HL-60/S4 (cell line): ENCODE data around the gene CDK11B.
"Not testable (repeated sequence)": the region's sequence is repeated elsewhere in the genome, so short reads cannot be mapped to it uniquely, and the experiment has no call there.

ENCODE experiments used
- in situ Hi-C: fragments of 300-500 bp; cut with MboI; formaldehyde crosslinking; loops from 2 replicates; pipeline ENCODE4 v1.14.3; 2022; ENCODE audit warnings: low sequenced_read_pairs

The CDK11B gene

DNA sequence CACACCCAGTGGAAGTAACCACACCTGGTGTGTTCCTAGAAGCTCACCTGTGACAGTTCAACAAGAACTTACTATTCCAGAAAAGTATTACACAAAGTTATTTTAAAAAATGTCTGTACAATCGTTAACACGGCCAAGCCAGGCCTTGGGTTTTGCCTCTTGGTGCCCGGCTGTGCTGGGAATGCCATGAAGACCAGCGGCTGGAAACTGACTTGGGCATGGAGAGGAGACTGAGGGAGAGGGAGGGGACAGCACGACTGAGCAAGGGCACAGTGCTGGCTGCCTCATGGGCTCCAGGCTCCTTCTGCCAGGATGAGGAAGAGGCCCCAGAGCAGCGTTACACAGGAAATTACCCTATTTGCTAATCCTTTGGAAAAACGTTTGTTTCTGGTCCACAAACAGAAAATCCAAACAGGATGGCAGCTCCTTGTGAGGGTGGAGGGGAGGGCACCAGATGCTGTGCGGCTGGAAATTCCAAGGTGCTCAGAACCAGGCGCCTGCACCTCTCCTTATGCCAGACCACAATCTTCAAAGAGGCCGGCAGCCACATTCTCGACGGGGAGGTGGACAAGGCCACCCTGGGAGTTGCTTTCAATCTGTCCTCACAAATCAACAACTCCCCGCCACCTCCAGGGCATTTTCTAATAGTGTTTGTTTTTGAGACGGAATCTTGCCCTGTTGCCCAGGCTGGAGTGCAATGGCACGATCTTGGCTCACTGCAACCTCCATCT is 4.2 kb upstream of the CDK11B start:
- in situ Hi-C loops: not testable (repeated sequence)

DNA sequence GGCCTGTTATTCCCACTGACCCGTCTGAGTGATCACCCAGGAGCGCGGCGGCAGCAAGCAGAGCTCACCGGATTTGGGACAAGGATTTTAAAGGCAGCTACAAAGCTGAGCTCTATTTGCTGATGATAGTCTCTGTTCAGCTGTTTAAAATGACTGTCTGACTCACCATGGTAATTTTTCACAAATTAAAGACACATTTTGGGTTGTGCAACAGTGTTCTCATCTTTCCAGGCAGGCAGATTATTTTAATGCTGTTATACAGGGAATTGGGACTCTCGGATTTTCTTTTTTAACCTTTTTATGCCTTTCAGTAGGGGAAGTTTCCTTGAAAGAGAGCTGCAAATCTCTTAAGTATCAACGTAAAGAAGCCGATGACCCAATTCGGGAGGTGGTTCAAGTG is 3.6 kb upstream of the CDK11B start:
- in situ Hi-C loops: not testable (repeated sequence)

DNA sequence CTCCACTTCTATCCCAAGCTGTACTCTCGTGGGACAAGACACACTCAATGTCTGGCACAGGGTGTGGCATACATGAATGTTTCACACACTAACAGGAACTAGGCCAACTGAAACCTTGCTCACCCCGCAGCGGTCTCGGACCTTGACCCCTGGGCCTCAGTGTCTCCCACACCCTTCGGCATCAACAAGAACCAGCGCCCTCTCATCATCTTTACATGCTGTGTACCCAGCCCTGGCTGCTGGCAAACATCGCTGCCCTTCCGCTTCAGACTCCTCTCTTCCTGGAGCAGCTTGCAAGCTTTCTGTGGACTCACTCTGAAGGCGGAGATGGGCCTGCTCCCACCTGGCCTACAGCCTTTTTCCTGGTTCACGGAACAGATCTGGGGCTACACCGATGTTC is 10.5 kb downstream of the CDK11B start:
- in situ Hi-C loops: not testable (repeated sequence)

DNA sequence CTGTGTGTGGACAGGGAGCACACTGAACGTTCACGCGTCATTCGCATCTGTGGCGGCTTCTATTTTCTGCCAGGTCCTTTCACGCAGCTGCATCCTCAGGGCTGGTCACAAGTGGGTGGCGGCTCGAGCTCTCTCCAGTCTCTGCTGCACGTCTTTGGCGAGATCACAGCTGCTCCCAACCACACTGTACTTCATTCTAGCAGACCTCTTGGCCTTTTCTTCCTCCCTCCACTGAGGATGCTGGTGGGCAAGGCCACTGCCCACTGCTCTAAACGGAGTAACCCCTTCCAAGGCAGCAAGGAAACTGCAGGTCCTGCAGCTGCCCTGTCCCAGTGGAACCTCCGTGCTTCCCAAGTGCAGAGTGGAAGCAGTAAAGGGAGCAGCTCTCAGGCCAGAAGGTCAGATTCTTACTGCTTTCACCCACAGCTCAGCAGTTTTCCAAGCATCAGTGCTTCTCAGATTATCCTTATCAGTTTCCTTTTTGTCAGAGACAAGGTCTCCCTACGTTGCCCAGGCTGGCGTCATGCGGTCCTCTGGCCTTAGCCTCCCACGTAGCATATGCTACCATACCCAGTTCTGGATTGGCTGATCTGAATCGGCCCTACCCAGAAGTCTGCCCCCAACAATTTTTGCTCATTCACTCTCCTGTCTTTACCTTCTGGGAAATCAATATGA is 11.1 kb downstream of the CDK11B start:
- in situ Hi-C loops: not testable (repeated sequence)

DNA sequence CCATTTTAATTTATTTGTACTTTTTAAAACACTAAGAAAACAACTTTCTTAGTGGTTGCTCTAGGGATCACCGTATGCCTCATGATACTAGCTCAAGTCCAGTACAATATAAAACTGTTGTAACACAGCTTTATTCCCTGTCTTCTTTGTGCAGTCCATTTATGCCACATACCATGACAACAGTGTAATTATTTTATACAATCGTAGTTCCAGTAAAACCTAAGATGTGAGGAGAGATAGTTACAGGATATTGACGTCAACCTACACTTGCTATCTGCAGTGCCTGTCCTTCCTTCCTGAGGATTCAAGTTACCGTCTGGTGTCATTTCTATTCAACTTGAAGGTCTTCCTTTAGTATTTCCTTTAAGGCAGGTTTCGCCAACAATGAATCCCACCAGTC is 12.5 kb downstream of the CDK11B start:
- in situ Hi-C loops: not testable (repeated sequence)

DNA sequence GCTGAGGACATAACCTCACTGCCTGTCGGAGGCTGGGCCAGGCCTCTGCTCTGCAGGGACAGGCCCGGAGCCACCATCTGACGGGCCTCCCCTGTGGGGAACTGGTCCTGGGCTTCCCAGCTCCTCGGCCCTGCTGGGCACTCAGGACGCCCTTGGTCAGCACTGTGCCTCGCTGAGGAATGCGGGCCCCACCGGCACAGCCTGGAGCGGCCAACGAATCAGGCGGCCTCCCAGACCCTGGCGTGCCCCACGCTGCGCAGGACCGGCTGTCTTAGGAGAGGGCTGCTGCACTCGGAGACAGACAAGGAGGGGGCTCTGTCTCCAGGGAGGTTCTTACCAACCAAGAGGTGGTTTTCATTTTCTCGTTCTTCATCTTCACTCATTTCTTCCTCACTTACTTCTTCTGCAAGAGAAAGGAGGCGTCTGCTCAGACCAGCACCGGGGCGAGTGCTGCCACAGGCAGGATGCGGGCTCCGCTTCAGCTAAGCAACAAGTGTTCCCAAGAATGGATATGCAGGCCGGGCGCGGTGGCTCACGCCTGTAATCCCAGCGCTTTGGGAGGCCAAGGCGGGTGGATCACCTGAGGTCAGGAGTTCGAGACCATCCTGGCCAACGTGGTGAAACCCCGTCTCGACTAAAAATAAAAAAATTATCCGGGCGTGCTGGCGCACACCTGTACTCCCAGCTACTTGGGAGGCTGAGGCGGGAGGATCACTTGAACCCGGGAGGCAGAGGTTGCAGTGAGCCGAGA is 17.9 kb downstream of the CDK11B start:
- in situ Hi-C loops: not testable (repeated sequence)

DNA sequence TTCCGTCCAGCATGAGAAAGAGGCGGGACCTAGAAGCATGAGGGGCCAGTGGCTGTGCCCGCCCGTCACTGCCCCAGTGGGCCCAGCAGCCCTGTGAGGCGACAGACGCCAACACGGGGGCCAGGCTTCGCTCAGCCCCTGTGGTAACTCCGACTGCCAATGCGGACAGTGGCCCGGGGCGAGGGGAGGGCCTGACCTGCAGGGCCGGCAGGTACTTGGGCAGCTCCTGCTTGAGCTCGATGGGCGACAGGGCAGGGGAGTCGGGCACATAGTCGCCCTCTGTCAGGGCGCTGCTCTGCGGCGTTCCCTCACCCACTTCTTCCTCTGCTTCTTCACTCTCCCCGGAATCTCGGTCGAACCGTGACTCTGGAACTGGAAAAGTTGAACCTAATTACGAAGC is 18.7 kb downstream of the CDK11B start:
- in situ Hi-C loops: not testable (repeated sequence)

DNA sequence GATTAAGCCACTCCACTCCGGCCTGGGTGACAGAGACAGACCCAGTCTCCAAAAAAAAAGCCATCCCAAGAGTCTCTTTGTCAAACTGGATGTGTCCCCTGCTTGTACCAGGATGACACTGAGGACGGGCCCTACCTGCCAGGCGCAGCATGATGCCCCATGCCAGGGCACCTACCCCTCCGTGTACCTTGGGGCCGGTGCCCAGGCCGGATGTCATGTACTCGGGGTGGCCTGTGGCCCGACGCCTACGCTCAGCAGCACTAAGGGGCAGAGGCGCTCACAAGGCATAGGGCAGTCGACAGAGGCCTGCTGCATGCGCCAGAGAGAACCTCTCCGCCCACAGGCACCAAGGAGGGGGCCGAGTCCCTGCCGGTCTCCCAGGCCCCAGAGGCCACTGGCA is 19.4 kb downstream of the CDK11B start:
- in situ Hi-C loops: not testable (repeated sequence)

DNA sequence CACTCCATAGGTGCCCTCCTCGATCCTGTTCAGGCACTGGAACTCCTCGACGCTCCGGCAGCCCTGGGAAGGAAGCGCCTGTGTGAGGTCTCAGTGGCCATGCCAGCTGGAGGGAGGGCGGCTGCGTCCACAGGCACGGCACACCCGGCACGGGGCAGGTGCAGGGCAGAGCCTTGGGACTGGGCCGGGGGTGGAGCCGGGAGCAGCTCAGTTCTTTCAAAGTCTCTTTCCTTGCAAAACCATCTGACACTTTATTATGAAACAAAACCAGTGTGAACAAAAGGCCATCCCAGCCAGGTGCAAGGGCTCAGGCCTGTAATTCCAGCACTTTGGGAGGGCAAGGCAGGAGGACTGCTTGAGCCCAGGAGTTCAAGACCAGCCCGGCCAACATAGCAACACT is 20.3 kb downstream of the CDK11B start:
- in situ Hi-C loops: not testable (repeated sequence)

DNA sequence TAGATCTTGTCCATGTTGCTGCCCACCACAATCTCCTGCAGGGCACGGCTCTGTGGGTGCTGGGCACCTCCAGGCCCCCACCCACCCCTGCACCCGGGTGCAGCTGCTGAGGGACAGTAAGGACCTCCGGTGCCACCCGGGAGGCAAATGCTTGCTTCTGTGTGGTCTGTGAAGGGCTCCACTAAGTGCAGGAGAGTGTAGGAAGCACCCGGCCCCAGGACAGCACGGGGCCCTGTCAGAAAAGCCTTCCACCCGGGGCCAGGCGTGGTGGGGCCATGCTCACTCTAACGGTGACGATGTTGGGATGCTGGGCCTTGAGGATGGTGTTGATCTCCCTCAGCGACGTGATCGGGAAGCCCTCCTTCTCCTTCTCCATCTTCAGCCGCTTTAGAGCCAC is 21.3 kb downstream of the CDK11B start:
- in situ Hi-C loops: not testable (repeated sequence)

DNA sequence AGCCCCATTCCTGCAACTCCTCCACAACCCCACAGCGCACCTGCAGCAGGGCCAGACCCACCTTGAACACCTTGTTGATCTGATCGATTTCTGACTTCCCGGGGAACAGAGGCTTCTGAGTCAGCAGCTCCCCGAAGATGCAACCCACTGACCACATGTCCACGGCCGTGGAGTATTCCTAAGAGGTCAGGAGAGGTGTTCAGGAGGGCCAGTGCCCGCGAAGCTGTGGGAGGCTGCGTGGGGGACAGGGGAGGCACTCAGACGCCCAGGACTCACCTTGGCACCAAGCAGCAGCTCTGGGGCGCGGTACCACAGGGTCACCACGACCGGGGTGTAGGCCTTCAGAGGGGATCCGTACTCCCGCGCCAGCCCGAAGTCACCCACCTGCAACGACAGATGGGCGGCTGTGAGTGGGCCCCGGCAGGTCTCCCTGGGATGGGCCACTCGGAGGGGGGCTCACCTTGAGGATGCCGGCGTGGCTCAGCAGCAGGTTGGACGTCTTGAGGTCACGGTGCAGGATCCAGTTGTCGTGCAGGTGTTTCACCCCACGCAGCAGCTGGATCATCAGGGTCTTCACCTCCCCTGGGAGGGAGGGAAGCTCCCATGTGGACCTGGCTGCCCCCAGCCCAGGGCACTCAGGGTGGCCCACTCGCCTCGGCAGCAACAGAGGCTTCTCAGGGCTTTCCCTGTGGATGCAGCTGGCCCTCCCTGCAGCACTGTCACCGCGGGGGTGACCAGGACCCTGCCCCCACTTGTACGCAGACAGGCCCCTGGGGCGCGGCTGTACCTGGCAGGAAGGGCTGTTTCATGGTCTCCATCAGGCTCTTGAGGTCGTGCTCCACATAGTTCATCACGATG is 22.0 kb downstream of the CDK11B start:
- in situ Hi-C loops: not testable (repeated sequence)

DNA sequence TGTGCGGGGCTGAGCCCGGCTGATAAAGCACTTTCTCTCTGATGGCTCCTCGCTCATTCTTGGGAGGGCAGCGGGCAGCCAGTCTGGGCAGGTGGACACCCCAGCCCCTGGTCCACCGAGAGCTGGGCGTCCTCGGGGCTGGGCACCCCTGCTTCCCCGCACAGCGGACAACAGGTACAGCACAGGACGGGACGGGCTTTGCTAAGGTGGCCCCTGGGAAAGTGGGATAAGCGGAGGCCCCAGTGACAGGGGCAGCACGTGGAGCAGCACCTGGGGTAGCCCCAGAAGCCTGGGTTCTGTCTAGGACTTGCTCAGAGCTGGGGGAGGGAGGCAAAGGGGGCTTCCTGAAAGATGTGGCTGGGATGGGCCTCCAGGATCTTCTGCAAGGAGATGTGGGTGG is 24.2 kb downstream of the CDK11B start:
- in situ Hi-C loops: not testable (repeated sequence)

DNA sequence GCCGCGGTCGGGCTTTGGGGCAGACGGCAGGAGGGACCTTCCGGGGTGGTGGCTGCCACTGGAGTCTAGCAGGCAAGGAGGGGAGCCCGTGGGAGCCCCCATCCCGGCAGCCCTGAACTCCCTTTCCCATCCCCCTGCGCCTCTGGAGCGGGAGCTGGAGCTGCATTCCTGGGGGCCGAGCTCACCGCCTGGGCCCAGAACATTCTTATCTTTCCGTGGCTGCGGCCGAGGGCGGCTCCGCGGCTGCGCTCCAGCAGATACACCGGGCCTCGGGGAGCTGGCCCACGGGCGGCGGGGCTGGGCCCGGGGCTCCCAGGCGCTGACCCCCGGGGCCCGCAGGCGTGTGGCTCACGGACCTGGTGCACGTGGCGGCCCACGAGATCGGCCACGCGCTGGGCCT is 25.4 kb downstream of the CDK11B start:
- in situ Hi-C loops: not testable (repeated sequence)

DNA sequence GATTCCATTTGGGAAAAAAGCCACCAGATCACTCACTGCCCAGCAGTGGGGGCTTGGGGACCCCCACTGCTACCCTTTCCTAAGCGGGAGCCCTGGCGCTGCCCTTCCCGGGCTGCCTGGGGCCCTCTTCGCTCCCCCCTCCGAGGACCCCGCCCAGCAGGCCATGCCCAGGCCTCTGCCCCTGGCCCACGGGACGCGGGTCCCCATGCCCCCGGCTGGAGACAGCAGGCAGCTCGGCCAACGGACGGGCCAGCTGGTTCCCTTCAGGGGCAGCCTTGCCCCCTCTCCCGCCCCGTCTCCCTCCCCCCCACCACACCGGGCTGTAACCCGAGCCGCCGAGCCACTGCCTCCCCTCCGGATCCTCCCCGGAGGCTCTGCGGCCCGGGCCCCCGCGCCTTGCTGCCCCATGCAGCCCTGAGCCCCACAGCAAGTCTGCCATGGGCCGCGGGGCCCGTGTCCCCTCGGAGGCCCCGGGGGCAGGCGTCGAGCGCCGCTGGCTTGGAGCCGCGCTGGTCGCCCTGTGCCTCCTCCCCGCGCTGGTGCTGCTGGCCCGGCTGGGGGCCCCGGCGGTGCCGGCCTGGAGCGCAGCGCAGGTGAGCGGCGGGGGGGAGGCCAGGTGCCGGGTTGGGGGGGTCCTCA is 26.9 kb downstream of the CDK11B start, which contains the start of gene MMP23B:
MMP23B (plus strand) TSS at position 392 of the 639 bp plus-strand sequence; CDS start at position 438, 46 bp downstream.
- in situ Hi-C loops: no loop called here

DNA sequence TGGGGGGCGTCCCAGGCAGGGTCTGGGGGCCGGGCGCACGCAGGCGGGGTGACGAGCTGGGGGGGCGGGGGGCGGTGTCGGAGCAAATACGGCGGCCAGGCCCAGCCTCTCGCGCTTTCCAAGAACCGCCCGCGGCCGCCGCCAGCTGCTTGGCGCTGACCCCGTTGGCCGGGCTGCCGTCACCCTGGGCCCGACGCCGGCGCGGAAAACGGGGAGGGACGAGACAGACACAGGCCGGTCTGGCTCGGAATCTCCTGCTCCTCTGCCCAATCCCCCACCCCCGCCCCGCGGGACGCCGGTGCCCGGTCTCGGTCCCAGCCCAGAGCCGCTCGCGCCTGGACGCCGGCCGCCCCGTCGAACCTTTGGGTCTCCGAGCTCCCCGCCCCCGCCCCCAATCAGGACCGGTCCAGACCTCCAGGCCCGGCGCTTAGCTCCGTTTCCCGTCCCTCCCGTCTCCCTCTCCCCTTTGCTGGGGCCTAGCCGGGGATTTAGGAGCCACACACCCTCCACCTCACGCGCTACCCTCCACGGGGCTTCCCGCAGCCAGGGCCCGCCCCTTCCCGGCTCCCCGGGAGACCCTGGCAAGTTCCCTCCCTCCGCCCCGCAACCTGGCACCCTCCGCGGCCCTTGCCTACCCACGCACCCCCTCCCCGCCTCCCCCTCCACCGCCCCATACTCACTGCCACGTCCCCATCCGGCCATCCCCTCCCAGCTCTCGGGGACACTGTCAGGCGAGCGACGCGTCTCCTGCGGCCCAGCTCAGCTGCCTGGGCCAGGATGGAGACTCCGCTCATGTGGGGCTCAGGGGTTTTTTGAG is 27.6 kb downstream of the CDK11B start:
- in situ Hi-C loops: no loop called here

DNA sequence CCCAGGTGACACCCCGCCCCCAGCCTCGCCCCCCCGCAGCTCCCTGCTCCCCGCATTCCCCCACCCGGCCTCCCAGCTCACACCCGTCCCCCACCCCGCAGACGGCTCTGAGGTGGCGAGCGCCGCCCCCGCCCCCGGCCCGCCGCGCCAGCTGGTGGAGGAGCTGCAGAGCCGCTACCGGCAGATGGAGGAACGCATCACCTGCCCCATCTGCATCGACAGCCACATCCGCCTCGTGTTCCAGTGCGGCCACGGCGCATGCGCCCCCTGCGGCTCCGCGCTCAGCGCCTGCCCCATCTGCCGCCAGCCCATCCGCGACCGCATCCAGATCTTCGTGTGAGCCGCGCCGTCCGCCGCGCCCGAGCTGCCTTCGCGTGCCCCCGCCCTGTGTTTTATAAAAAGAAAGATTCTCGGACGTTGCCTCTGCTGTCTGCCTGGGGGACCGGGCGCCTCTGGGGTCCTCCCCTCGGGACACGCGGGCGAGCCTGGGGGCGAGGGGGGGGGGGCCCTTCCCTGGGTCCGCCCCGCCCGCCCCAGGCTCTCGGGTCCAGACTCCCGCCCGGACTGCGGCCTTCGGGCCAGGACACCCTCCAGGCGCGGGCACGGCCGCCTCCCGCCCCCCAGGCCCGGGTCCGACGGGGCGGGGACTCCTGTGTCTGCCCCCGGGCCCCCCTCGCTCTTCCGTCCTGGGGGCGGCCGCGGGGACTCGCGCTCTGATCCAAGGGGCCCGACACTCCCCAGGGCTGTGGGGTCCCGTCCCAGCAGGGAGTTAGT is 28.4 kb downstream of the CDK11B start:
- in situ Hi-C loops: no loop called here

DNA sequence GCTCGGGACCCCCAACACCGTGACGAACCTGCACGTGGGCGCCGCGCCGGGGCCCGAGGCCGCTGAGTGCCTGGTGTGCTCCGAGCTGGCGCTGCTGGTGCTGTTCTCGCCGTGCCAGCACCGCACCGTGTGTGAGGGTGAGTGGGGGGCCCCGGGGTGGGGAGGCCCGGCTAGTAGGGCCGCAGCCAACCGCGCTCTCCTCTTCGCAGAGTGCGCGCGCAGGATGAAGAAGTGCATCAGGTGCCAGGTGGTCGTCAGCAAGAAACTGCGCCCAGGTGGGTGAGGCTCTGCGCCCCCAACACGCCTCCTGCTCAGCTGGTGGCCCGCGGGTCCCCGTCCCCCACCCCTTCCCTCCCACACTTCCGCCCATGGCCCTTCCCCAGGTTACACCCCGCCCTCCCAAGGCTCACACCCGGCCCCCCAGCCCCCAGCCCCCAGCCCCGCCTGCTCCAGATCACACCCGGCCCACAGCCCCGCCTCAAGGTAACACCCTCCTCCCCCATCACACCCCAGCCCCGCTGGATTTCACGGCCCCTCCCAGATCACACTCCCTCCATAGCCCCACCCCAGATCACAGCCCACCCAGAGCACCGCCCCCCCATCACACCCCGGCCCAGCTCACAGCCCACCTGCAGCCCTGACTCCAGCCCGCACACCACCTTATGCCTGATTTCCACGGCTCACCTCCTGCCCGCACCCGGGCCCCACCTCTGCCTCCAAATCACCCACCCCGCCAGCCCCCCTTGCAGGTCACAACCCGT is 29.2 kb downstream of the CDK11B start:
- in situ Hi-C loops: no loop called here
